PC-3 (cell line): ENCODE results near the gene PLD1.

Experiments used
- EZH2 ChIP-seq: fragments of 300-600 bp; sonication (generic); IDR thresholded peaks from one replicate; pipeline ENCODE4 v1.6.1; 2017; ENCODE audit warnings: antibody characterized with exemption, mild to moderate bottlenecking, low read length; ENCODE audit not compliant: unreplicated experiment
- EZH2phosphoT487 ChIP-seq: fragments of 300-600 bp; sonication (generic); IDR thresholded peaks from 2 replicates; pipeline ENCODE4 v1.6.1; 2018; ENCODE audit warnings: mild to moderate bottlenecking, antibody characterized with exemption, low read length, borderline replicate concordance

DNA sequence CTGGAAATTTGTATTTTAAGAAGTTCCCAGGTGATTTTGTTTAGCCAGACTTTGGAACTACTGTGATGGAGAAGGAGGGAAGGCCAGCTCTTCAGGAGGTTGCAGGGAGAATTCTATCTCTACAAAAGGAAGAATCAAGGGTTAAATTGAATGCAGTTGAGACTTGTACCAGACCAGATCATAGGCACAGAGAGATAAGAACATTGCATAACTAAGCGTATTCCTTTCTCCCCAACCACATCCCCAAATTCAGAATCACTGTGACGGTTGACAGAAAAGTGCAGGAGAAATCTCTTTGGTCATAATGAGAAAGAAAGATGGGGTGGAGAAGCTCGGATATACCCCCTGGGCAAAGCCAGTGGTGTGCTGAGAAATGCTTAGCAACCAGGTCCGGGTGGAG is 7.2 kb downstream of the PLD1 start:
- TF ChIP-seq EZH2: no peak
- no peak for TF ChIP-seq EZH2phosphoT487
